CD4-positive, CD25-positive, alpha-beta regulatory T cell (primary cell): Measurements from ENCODE around the gene SKAP2. TPM values are rescaled to one million over a fixed set of nuclear protein-coding genes. Genes with fewer than 3 reads are reported as not detected.

Experiments
- ATAC-seq, 2 donors: fragments of 150-1000 bp; cut with Tn5 transposase; one replicate each; pipeline ENCODE4 v1.10.0; 2021; ENCODE audit warnings: low read depth in 2 of 2, moderate number of reproducible peaks in 2 of 2, moderate library complexity in 1 of 2
- DNase-seq, 3 donors: peaks; one replicate each; pipeline versions ENCODE4 v3.0.0 to v3.0.0-alpha.2; 2012 to 2022; ENCODE audit warnings: mixed read lengths in 1 of 3
- H3K27ac ChIP-seq: one replicate; pipeline ENCODE4 v1.7.0; 2013; ENCODE audit warnings: mild to moderate bottlenecking, low read length; ENCODE audit not compliant: insufficient read depth, poor library complexity, severe bottlenecking
- H3K27me3 ChIP-seq: one replicate; pipeline ENCODE4 v1.7.0; 2013; ENCODE audit warnings: low read length; ENCODE audit not compliant: control insufficient read depth, insufficient read depth
- H3K36me3 ChIP-seq: one replicate; pipeline ENCODE4 v1.7.0; 2013; ENCODE audit warnings: mild to moderate bottlenecking, low read length, moderate library complexity; ENCODE audit not compliant: control insufficient read depth, insufficient read depth
- H3K4me1 ChIP-seq: 2 replicates; pipeline ENCODE4 v1.7.0; 2013; ENCODE audit warnings: mild to moderate bottlenecking, low read length; ENCODE audit not compliant: insufficient read depth, control insufficient read depth, poor library complexity, severe bottlenecking
- H3K4me3 ChIP-seq: one replicate; pipeline ENCODE4 v1.7.0; 2013; ENCODE audit warnings: low read depth, mild to moderate bottlenecking, low read length, moderate library complexity
- H3K9me3 ChIP-seq, 2 experiments: 1 replicate in 1 of 2; 2 replicates in 1 of 2; pipeline ENCODE4 v1.7.0; 2013; ENCODE audit warnings: low read length in 2 of 2, mild to moderate bottlenecking in 1 of 2, moderate library complexity in 1 of 2; ENCODE audit not compliant: control insufficient read depth in 2 of 2
- H3K27ac Mint-ChIP-seq, 3 donors: one replicate each; pipeline ENCODE4 v1.8.0; 2020 to 2022; ENCODE audit warnings: mild to moderate bottlenecking in 3 of 3, mixed read lengths in 3 of 3, moderate library complexity in 2 of 3
- H3K27me3 Mint-ChIP-seq: one replicate; pipeline ENCODE4 v1.8.0; 2022; ENCODE audit warnings: mild to moderate bottlenecking, mixed read lengths
- H3K36me3 Mint-ChIP-seq: one replicate; pipeline ENCODE4 v1.8.0; 2020; ENCODE audit warnings: mixed read lengths
- H3K4me1 Mint-ChIP-seq, 4 donors: one replicate each; pipeline ENCODE4 v1.8.0; 2020 to 2022; ENCODE audit warnings: mixed read lengths in 4 of 4, mild to moderate bottlenecking in 1 of 4
- H3K4me3 Mint-ChIP-seq, 4 donors: one replicate each; pipeline ENCODE4 v1.8.0; 2020 to 2022; ENCODE audit warnings: mild to moderate bottlenecking in 4 of 4, mixed read lengths in 4 of 4, moderate library complexity in 3 of 4
- H3K9me3 Mint-ChIP-seq, 7 donors: one replicate each; pipeline ENCODE4 v1.8.0; 2020 to 2022; ENCODE audit warnings: mixed read lengths in 7 of 7, mild to moderate bottlenecking in 3 of 7, moderate library complexity in 2 of 7
- polyA plus RNA-seq, 4 donors: library from polyadenylated mRNA; unstranded; fragments of 300-500 nt; fragmentation: Illumina TruSeq; gene quantifications; one replicate each; pipeline ENCODE4 v1.2.3, GENCODE V29; 2021
- total RNA-seq: library from RNA; stranded (reverse); gene quantifications from one replicate; pipeline ENCODE4 v1.2.3, GENCODE V29; 2022

Gene SKAP2
- total and polyA plus RNA-seq, 5 donors from 2014 or later = 20.6 to 47.2 (median 28.8) TPM

GRCh38 chr7:26648554-26648953 is 215.8 kb downstream of the SKAP2 start:
- Histone ChIP-seq H3K9me3 (no peaks in the 10 kb centered on the region), H3K4me1 (no peaks in the 10 kb centered on the region), H3K27ac (no peak overlapping the region), H3K27me3 (no peaks in the 10 kb centered on the region), H3K36me3 (no peaks in the 10 kb centered on the region), H3K4me3 (no peak overlapping the region)
- peaks cover 0 to 5% (median 0%) of the 10 kb centered on the region in 7 donors for H3K9me3 Mint-ChIP-seq
- H3K36me3 Mint-ChIP-seq = no peaks in the 10 kb centered on the region
- no peak overlapping the region for H3K27ac Mint-ChIP-seq
- H3K27me3 Mint-ChIP-seq = no peaks in the 10 kb centered on the region
- no peak for DNase-seq
- ATAC-seq = no peak
- H3K4me1 Mint-ChIP-seq = no peaks in the 10 kb centered on the region
- H3K4me3 Mint-ChIP-seq = no peak overlapping the region

DNA sequence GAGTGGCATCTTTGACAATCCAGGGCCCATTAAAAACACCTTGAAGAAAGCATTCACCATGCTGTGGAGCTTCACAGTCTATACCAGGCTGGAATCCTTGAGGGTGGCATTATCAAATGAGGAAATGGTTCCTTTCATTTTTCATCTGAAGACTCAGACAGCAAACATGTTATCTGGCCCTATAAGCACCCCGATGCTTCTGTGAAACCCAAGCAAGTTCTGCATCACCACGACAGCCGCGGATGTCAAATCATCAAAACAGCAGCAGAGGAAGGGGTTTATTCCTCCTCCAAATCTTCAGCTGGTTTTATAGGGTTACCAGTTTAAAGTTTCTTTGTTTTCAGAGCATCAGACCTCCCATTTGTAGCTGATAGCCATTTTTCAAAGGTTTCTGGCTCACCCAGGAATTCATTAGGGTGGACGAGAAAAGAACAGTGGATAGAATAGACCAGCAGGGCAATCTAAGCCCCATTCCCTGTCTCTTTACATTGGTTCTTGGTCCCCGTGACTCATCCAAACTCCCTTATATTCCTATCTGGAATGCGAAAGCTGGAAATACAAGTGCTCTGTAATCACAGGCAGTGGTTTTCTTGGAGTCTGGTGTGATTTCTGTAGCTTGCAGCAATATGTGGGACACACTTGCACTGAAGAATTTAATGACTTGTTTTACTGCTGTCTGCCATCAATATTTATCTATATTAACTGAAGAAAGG is 217.9 kb downstream of the SKAP2 start:
- H3K9me3 ChIP-seq = no peaks in the 10 kb centered on the region
- ATAC-seq (no peak), DNase-seq (no peak)
- H3K4me3 ChIP-seq = no peak overlapping the region
- H3K27ac ChIP-seq = no peak overlapping the region
- Mint-ChIP-seq H3K36me3 (no peaks in the 10 kb centered on the region), H3K9me3 (peaks cover 0 to 5% (median 0%) of the 10 kb centered on the region in 7 donors), H3K27ac (no peak overlapping the region), H3K4me3 (no peak overlapping the region), H3K27me3 (no peaks in the 10 kb centered on the region), H3K4me1 (no peaks in the 10 kb centered on the region)
- H3K36me3 ChIP-seq = no peaks in the 10 kb centered on the region
- no peaks in the 10 kb centered on the region for H3K4me1 ChIP-seq
- H3K27me3 ChIP-seq = no peaks in the 10 kb centered on the region

DNA sequence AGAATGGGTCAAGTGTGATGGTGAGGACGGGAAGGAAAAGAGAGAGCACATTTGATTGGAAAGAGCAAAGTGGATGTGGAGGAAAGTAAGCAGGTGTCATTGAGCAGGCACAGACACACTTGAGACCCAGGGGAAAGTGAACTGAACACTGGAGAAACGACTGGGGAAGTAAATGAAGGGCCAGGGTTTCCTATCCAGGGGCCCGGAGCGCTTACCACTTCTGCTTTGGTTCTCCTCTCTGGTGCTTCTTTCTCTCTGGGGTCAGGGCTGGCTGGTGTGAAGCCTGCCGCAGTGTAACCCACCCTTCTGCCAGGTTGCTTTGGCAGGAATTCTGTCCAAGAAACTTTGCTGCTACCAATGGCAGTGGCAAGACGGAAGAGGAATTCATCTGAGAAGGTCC is 219.3 kb downstream of the SKAP2 start:
- Mint-ChIP-seq H3K36me3 (no peaks in the 10 kb centered on the region), H3K4me3 (no peak overlapping the region), H3K27ac (no peak overlapping the region), H3K9me3 (peaks cover 0 to 1% (median 0%) of the 10 kb centered on the region in 7 donors), H3K27me3 (no peaks in the 10 kb centered on the region), H3K4me1 (no peaks in the 10 kb centered on the region)
- Histone ChIP-seq H3K36me3 (no peaks in the 10 kb centered on the region), H3K9me3 (no peaks in the 10 kb centered on the region), H3K4me3 (no peak overlapping the region), H3K27me3 (peaks cover 2% of the 10 kb centered on the region), H3K4me1 (no peaks in the 10 kb centered on the region), H3K27ac (no peak overlapping the region)
- no peak for ATAC-seq
- no peak for DNase-seq

DNA sequence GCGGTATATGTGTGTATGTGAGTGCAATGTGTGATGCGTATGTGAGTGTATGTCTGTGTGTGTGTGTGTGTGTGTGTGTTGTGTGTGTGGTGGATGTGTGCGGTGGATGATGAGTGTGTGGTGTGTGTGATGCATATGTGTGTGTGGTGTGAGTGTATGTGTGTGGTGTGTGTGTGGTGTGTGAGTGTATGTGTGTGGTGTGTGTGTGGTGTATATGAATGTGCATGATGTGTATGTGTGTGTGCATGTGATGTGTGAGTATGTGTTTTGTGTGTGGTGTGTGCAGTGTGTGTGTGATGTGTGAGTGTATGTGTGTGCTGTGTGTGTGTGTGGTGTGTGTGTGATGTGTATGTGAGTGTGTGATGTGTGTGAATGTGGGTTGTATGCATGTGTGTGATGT is 222.0 kb downstream of the SKAP2 start:
- Mint-ChIP-seq H3K27me3 (no peaks in the 10 kb centered on the region), H3K4me3 (no peak overlapping the region), H3K4me1 (no peaks in the 10 kb centered on the region), H3K9me3 (no peaks in the 10 kb centered on the region), H3K36me3 (no peaks in the 10 kb centered on the region), H3K27ac (no peak overlapping the region)
- ATAC-seq (no peak), DNase-seq (no peak)
- Histone ChIP-seq H3K27ac (no peak overlapping the region), H3K36me3 (no peaks in the 10 kb centered on the region), H3K4me3 (no peak overlapping the region), H3K27me3 (peaks cover 2% of the 10 kb centered on the region), H3K9me3 (no peaks in the 10 kb centered on the region), H3K4me1 (no peaks in the 10 kb centered on the region)

DNA sequence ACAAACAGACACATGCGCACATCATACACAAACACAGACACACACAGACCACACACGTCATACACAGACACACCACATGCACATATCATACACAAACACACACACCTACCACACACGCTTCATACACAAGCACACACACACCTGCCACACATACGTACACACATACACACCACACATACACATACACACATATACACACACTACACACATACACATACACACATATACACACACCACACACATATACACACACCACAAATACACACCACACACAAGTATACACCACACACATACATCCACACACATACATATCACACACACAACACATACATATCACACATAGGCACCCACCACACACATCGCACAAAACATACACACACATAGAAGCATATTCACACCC is 224.7 kb downstream of the SKAP2 start:
- Mint-ChIP-seq H3K9me3 (no peaks in the 10 kb centered on the region), H3K4me1 (no peaks in the 10 kb centered on the region), H3K36me3 (no peaks in the 10 kb centered on the region), H3K4me3 (no peak overlapping the region), H3K27me3 (no peaks in the 10 kb centered on the region), H3K27ac (no peak overlapping the region)
- H3K4me1 ChIP-seq = no peaks in the 10 kb centered on the region
- DNase-seq (no peak), ATAC-seq (no peak)
- H3K27ac ChIP-seq = no peak overlapping the region
- H3K4me3 ChIP-seq = no peak overlapping the region
- peaks cover 2% of the 10 kb centered on the region for H3K27me3 ChIP-seq
- no peaks in the 10 kb centered on the region for H3K9me3 ChIP-seq
- H3K36me3 ChIP-seq = no peaks in the 10 kb centered on the region

DNA sequence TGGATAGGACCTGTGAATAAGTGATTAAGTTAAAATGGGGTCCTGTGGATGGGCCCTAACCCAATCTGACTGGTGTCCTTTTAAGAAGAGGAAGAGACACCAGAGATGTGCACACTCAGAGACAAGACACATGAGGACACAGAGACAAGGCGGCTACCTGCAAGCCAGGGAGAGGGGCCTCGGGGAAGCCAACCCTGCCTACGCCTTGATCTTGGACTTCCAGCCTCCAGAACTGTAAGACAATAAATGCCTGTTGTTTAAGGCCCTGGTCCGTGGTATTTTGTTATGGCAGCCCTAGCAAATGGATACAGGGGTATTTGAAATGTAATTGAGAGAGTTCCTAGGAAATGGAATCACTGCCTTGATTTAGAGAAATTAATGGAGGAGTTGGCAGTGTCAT is 225.3 kb downstream of the SKAP2 start:
- no peak overlapping the region for H3K27ac ChIP-seq
- H3K9me3 ChIP-seq = no peaks in the 10 kb centered on the region
- no peak for ATAC-seq
- H3K36me3 Mint-ChIP-seq = no peaks in the 10 kb centered on the region
- H3K4me3 Mint-ChIP-seq = no peak overlapping the region
- DNase-seq = no peak
- H3K36me3 ChIP-seq = no peaks in the 10 kb centered on the region
- no peaks in the 10 kb centered on the region for H3K4me1 Mint-ChIP-seq
- H3K27me3 ChIP-seq = peaks cover 2% of the 10 kb centered on the region
- no peak overlapping the region for H3K27ac Mint-ChIP-seq
- no peak overlapping the region for H3K4me3 ChIP-seq
- H3K4me1 ChIP-seq = no peaks in the 10 kb centered on the region
- H3K27me3 Mint-ChIP-seq = no peaks in the 10 kb centered on the region
- no peaks in the 10 kb centered on the region for H3K9me3 Mint-ChIP-seq

- H3K4me1 ChIP-seq = no peaks in the 10 kb centered on the region
- no peaks in the 10 kb centered on the region for H3K9me3 ChIP-seq
- peaks cover 2% of the 10 kb centered on the region for H3K27me3 ChIP-seq
- no peak overlapping the region for H3K4me3 Mint-ChIP-seq
- no peaks in the 10 kb centered on the region for H3K27me3 Mint-ChIP-seq
- ATAC-seq (no peak), DNase-seq (no peak)
- H3K4me3 ChIP-seq = no peak overlapping the region
- peaks cover 0 to 7% (median 3%) of the 10 kb centered on the region in 4 donors for H3K4me1 Mint-ChIP-seq
- no peaks in the 10 kb centered on the region for H3K36me3 ChIP-seq
- no peaks in the 10 kb centered on the region for H3K36me3 Mint-ChIP-seq
- no peak overlapping the region for H3K27ac ChIP-seq
- no peaks in the 10 kb centered on the region for H3K9me3 Mint-ChIP-seq
- no peak overlapping the region for H3K27ac Mint-ChIP-seq
These were observed 226.2 kb downstream of the SKAP2 start for GRCh38 chr7:26638140-26638539.

GRCh38 chr7:26637610-26638009 is 226.8 kb downstream of the SKAP2 start:
- Mint-ChIP-seq H3K27me3 (no peaks in the 10 kb centered on the region), H3K27ac (no peak overlapping the region), H3K4me3 (no peak overlapping the region), H3K4me1 (peaks cover 0 to 7% (median 3%) of the 10 kb centered on the region in 4 donors), H3K9me3 (no peaks in the 10 kb centered on the region), H3K36me3 (no peaks in the 10 kb centered on the region)
- DNase-seq (no peak), ATAC-seq (no peak)
- no peak overlapping the region for H3K27ac ChIP-seq
- H3K4me3 ChIP-seq = no peak overlapping the region
- no peaks in the 10 kb centered on the region for H3K9me3 ChIP-seq
- no peaks in the 10 kb centered on the region for H3K36me3 ChIP-seq
- peaks cover 2% of the 10 kb centered on the region for H3K27me3 ChIP-seq
- H3K4me1 ChIP-seq = no peaks in the 10 kb centered on the region
